H1 (cell line): ENCODE results near the gene EIF4E2. TPM values are rescaled to one million over a fixed set of nuclear protein-coding genes. Genes with fewer than 3 reads are reported as not detected.

Experiments
- CTCF ChIA-PET: fragments of 300-600 bp; sonication (Branson Sonifier 250); formaldehyde crosslinking; loops from one replicate; lab custom pipeline; 2021; ENCODE audit not compliant: partially characterized antibody; lab: Charles Lee
- POLR2A ChIA-PET: fragments of 300-600 bp; sonication (Branson Sonifier 250); formaldehyde crosslinking; loops from one replicate; lab custom pipeline; 2021; ENCODE audit warnings: inconsistent platforms; ENCODE audit not compliant: partially characterized antibody; lab: Charles Lee
- DNase-seq, 2 experiments: peaks; one replicate each; pipeline versions ENCODE4 v3.0.0 to v3.0.0-alpha.2; 2010 to 2022; ENCODE audit warnings: low spot score in 2 of 2, low read depth in 1 of 2, mixed read lengths in 1 of 2
- FAIRE-seq: peaks from 2 replicates; lab custom pipeline; 2011; peaks lifted over from hg19 to GRCh38; lab: Jason Lieb, UNC
- H2AFZ ChIP-seq: 2 replicates; pipeline ENCODE4 v1.8.1; 2012; ENCODE audit warnings: low read length, inconsistent platforms
- H2AK5ac ChIP-seq: 2 replicates; pipeline ENCODE4 v1.6.1; 2013; ENCODE audit warnings: low read depth, low read length
- H2BK120ac ChIP-seq: replicated peaks from 2 replicates; pipeline ENCODE3; 2013; ENCODE audit warnings: low read depth, low read length, inconsistent platforms
- H2BK12ac ChIP-seq: 2 replicates; pipeline ENCODE4 v1.6.1; 2013; ENCODE audit warnings: low read depth, low read length
- H2BK15ac ChIP-seq: 2 replicates; pipeline ENCODE4 v1.6.1; 2013; ENCODE audit warnings: low read length
- H2BK20ac ChIP-seq: 2 replicates; pipeline ENCODE4 v1.6.1; 2013; ENCODE audit warnings: low read length
- H2BK5ac ChIP-seq: 2 replicates; pipeline ENCODE4 v1.6.1; 2013; ENCODE audit warnings: low read depth, low read length
- H3K14ac ChIP-seq: 2 replicates; pipeline ENCODE4 v1.6.1; 2013; ENCODE audit warnings: inconsistent platforms; ENCODE audit not compliant: insufficient read length
- H3K18ac ChIP-seq: 2 replicates; pipeline ENCODE4 v1.6.1; 2013; ENCODE audit warnings: low read length; ENCODE audit errors: extremely low read depth
- H3K23ac ChIP-seq: 2 replicates; pipeline ENCODE4 v1.6.1; 2013; ENCODE audit warnings: inconsistent platforms; ENCODE audit not compliant: insufficient read length
- H3K23me2 ChIP-seq: 2 replicates; pipeline ENCODE4 v1.6.1; 2013; ENCODE audit warnings: low read depth, low read length
- H3K27ac ChIP-seq: 2 replicates; pipeline ENCODE4 v1.6.1; 2011; ENCODE audit warnings: low read depth, low read length, inconsistent platforms
- H3K27me3 ChIP-seq, 4 experiments: replicated peaks in 1 of 4; 1 replicate in 1 of 4; 2 replicates in 3 of 4; pipeline versions ENCODE4 v1.6.1 to v1.8.1; 2011 to 2013; ENCODE audit warnings: low read length in 3 of 4, mild to moderate bottlenecking in 3 of 4, inconsistent platforms in 2 of 4, mixed read lengths in 2 of 4, moderate library complexity in 1 of 4; ENCODE audit not compliant: control insufficient read depth in 3 of 4, insufficient read depth in 3 of 4; ENCODE audit errors: extremely low read depth in 1 of 4
- H3K36me3 ChIP-seq, 4 experiments: 2 replicates each; pipeline versions ENCODE4 v1.6.1 to v1.8.1; 2011 to 2013; ENCODE audit warnings: mild to moderate bottlenecking in 4 of 4, low read length in 3 of 4, moderate library complexity in 2 of 4, control low read depth in 1 of 4, inconsistent platforms in 1 of 4; ENCODE audit not compliant: insufficient read depth in 4 of 4, control insufficient read depth in 2 of 4
- H3K4ac ChIP-seq: replicated peaks from 2 replicates; pipeline ENCODE3; 2013; ENCODE audit warnings: low read length, low read depth, mixed read lengths, inconsistent platforms; ENCODE audit not compliant: insufficient read length
- H3K4me1 ChIP-seq, 4 experiments: replicated peaks in 1 of 4; 1 replicate in 1 of 4; 2 replicates in 3 of 4; pipeline versions ENCODE4 v1.6.1 to v1.8.1; 2011 to 2013; ENCODE audit warnings: low read length in 3 of 4, inconsistent platforms in 2 of 4, mixed read lengths in 1 of 4; ENCODE audit not compliant: insufficient read depth in 4 of 4, control insufficient read depth in 3 of 4
- H3K4me2 ChIP-seq, 2 experiments: 2 replicates each; pipeline versions ENCODE4 v1.6.1 to v1.8.1; 2011 to 2013; ENCODE audit warnings: low read depth in 2 of 2, low read length in 2 of 2, control low read depth in 1 of 2, inconsistent platforms in 1 of 2, mild to moderate bottlenecking in 1 of 2; ENCODE audit not compliant: insufficient read depth in 1 of 2
- H3K4me3 ChIP-seq, 4 experiments: fragments of 200-600, 300-600 bp in 1 of 4; sonication (generic), shearing (Covaris generic), sonication (Bioruptor Twin) in 1 of 4; 2 replicates each; pipeline versions ENCODE4 v1.5.1 to v1.8.1; 2011 to 2016; ENCODE audit warnings: low read length in 4 of 4, low read depth in 3 of 4, control low read depth in 2 of 4, inconsistent platforms in 2 of 4, mild to moderate bottlenecking in 2 of 4, mixed read lengths in 1 of 4, moderate library complexity in 1 of 4; ENCODE audit not compliant: insufficient read depth in 2 of 4; ENCODE audit errors: extremely low read depth in 1 of 4
- H3K56ac ChIP-seq: replicated peaks from 2 replicates; pipeline ENCODE3; 2013; ENCODE audit warnings: low read depth, mild to moderate bottlenecking, mixed read lengths, low read length, inconsistent platforms; ENCODE audit not compliant: insufficient read length
- H3K79me1 ChIP-seq: 2 replicates; pipeline ENCODE4 v1.6.1; 2013; ENCODE audit warnings: low read depth, low read length, control low read depth
- H3K79me2 ChIP-seq, 2 experiments: 2 replicates each; pipeline versions ENCODE4 v1.6.1 to v1.8.1; 2012 to 2013; ENCODE audit warnings: low read length in 2 of 2, mild to moderate bottlenecking in 2 of 2, inconsistent platforms in 1 of 2; ENCODE audit not compliant: insufficient read depth in 2 of 2, control insufficient read depth in 1 of 2
- H3K9ac ChIP-seq, 4 experiments: replicated peaks in 1 of 4; 1 replicate in 1 of 4; 2 replicates in 3 of 4; pipeline versions ENCODE4 v1.6.1 to v1.8.1; 2011 to 2013; ENCODE audit warnings: low read depth in 3 of 4, low read length in 3 of 4, control low read depth in 2 of 4, mild to moderate bottlenecking in 2 of 4, moderate library complexity in 2 of 4, inconsistent platforms in 1 of 4; ENCODE audit errors: extremely low read depth in 1 of 4
- H3K9me3 ChIP-seq, 2 experiments: 2 replicates each; pipeline versions ENCODE4 v1.6.1 to v1.8.1; 2012 to 2013; ENCODE audit warnings: mild to moderate bottlenecking in 2 of 2, moderate library complexity in 2 of 2, control low read depth in 1 of 2, inconsistent platforms in 1 of 2, low read depth in 1 of 2, low read length in 1 of 2, mixed read lengths in 1 of 2; ENCODE audit not compliant: insufficient read depth in 2 of 2
- H4K20me1 ChIP-seq, 2 experiments: replicated peaks in 1 of 2; 2 replicates each; pipeline versions ENCODE3 to v1.8.1; 2011 to 2013; ENCODE audit warnings: inconsistent platforms in 2 of 2, low read length in 2 of 2, mild to moderate bottlenecking in 1 of 2; ENCODE audit not compliant: insufficient read depth in 2 of 2, control insufficient read depth in 1 of 2
- H4K5ac ChIP-seq: 2 replicates; pipeline ENCODE4 v1.6.1; 2013; ENCODE audit warnings: low read length, low read depth, mixed read lengths, inconsistent platforms; ENCODE audit not compliant: insufficient read length
- H4K8ac ChIP-seq: 2 replicates; pipeline ENCODE4 v1.8.0; 2013; ENCODE audit warnings: mild to moderate bottlenecking, moderate library complexity, low read length, inconsistent platforms; ENCODE audit not compliant: insufficient read depth; ENCODE audit errors: extremely low read depth
- H4K91ac ChIP-seq: replicated peaks from 2 replicates; pipeline ENCODE3; 2013; ENCODE audit warnings: low read length, mixed read lengths, inconsistent platforms; ENCODE audit not compliant: insufficient read length
- ATF2 ChIP-seq: IDR thresholded peaks from 2 replicates; pipeline ENCODE4 v1.6.1; 2012; ENCODE audit warnings: low read length, inconsistent platforms
- ATF3 ChIP-seq: IDR thresholded peaks from 2 replicates; pipeline ENCODE4 v1.6.1; 2011; ENCODE audit warnings: low read depth, mild to moderate bottlenecking, low read length; ENCODE audit not compliant: insufficient read depth
- CBX5 ChIP-seq: fragments of 300-800, 300-1000 bp; sonication (generic); IDR thresholded peaks from 2 replicates; pipeline ENCODE4 v1.7.1; 2016; ENCODE audit warnings: antibody characterized with exemption, low read length, low read depth
- CHD1 ChIP-seq: IDR thresholded peaks from 2 replicates; pipeline ENCODE4 v1.6.1; 2012; ENCODE audit warnings: low read depth, low read length, improper control_type of control experiment
- CREB1 ChIP-seq: IDR thresholded peaks from 2 replicates; pipeline ENCODE4 v1.6.1; 2012; ENCODE audit warnings: inconsistent platforms
- E2F6 ChIP-seq: IDR thresholded peaks from 2 replicates; pipeline ENCODE4 v1.6.1; 2012; ENCODE audit warnings: inconsistent platforms
- SP4 ChIP-seq: IDR thresholded peaks from 2 replicates; pipeline ENCODE4 v1.6.1; 2012; ENCODE audit warnings: low read length, inconsistent platforms
- SRF ChIP-seq: IDR thresholded peaks from 2 replicates; pipeline ENCODE4 v1.6.1; 2011; ENCODE audit warnings: mild to moderate bottlenecking, low read depth, low read length, moderate library complexity
- SUZ12 ChIP-seq: fragments of 200-600 bp; sonication (generic); IDR thresholded peaks from 2 replicates; pipeline ENCODE4 v1.6.1; 2012; ENCODE audit warnings: mild to moderate bottlenecking, inconsistent platforms, low read length, moderate library complexity, mixed read lengths
- YY1 ChIP-seq: IDR thresholded peaks from 2 replicates; pipeline ENCODE4 v1.6.1; 2011; ENCODE audit warnings: low read depth, mild to moderate bottlenecking, low read length
- WGBS, 2 experiments: shearing (Covaris generic) in 1 of 2; methylation state at CpG; one replicate each; pipeline versions ENCODE4 v1.1.6 to v1.1.7; 2013 to 2015; ENCODE audit warnings: low lambda C conversion rate in 2 of 2, mixed read lengths in 2 of 2, inconsistent platforms in 1 of 2, low coverage in 1 of 2, missing lambda C conversion rate in 1 of 2; ENCODE audit not compliant: insufficient replicate concordance in 2 of 2, insufficient coverage in 1 of 2, insufficient read length in 1 of 2; ENCODE audit errors: extremely low coverage in 1 of 2, missing lambda C conversion rate in 1 of 2; 5-methylcytosine and 5-hydroxymethylcytosine counted together
- polyA plus RNA-seq, 7 experiments: library from polyadenylated mRNA; depleted of rRNA in 3 of 7; stranded (reverse) in 5 of 7; unstranded in 2 of 7; fragments of >200 nt in 5 of 7; fragments of 200-250 nt in 2 of 7; gene quantifications; 1 replicate in 5 of 7; 2 replicates in 1 of 7; 4 replicates in 1 of 7; pipeline versions ENCODE4 v1.2.1 to v1.2.3, GENCODE V29; 2011 to 2013; ENCODE audit warnings: missing spikeins in 2 of 7, mixed read lengths in 2 of 7
- total RNA-seq: library from RNA; stranded (reverse); fragmentation: NEBNext Ultra II Directional; extraction: Animal tissue kit (Norgen Biotek cat#: 25700); gene quantifications from 2 replicates; pipeline ENCODE4 v1.2.1, GENCODE V29; 2021

EIF4E2 gene
- total and polyA plus RNA-seq, 2 of the 8 experiments (the other 6 are each of a cell fraction or from before 2014, with no cell fraction given) = 39.4 to 114 TPM

GRCh38 chr2:232528746-232529460 is 21.6 kb upstream of the EIF4E2 start:
- Histone ChIP-seq H4K20me1 (peaks cover 0 to 2% of the 10 kb centered on the region in 2 experiments), H4K8ac (no peak overlapping the region), H2BK5ac (no peak overlapping the region), H3K4ac (no peak overlapping the region), H2AFZ (no peak overlapping the region), H4K91ac (no peak overlapping the region), H3K4me3 (no peak overlapping the region), H2BK20ac (no peak overlapping the region), H2BK120ac (no peak overlapping the region), H2AK5ac (no peak overlapping the region; the same call in 1 of the 2 replicates), H3K9ac (no peak overlapping the region), H3K9me3 (no peaks in the 10 kb centered on the region), H3K4me2 (no peak overlapping the region), H3K23ac (no peak overlapping the region), H3K18ac (no peak overlapping the region), H3K27ac (no peak overlapping the region), H3K27me3 (peaks cover under 1 to 16% (median 7%) of the 10 kb centered on the region in 4 experiments), H2BK15ac (no peak overlapping the region), H2BK12ac (no peak overlapping the region), H4K5ac (no peak overlapping the region), H3K14ac (no peak overlapping the region), H3K56ac (no peak overlapping the region), H3K36me3 (no peaks in the 10 kb centered on the region), H3K23me2 (peaks cover 3% of the 10 kb centered on the region; the same call in 1 of the 2 replicates), H3K79me2 (no peaks in the 10 kb centered on the region), H3K79me1 (no peaks in the 10 kb centered on the region), H3K4me1 (peaks cover 0 to 10% (median 5%) of the 10 kb centered on the region in 4 experiments; a peak in 6 of 7 replicates)
- ChIA-PET POLR2A (interaction anchor here (0.9 to 1.8 kb wide), 2 partner anchors 9 to 10 kb away, joined by 3 to 4 read pairs; partner anchors contain the start of gene PRSS56), CTCF (interaction anchor here (1.4 to 1.6 kb wide), 2 partner anchors 10 to 38 kb away, joined by 4 to 5 read pairs; no protein-coding TSS in a partner anchor)
- DNase-seq = no peak
- no peak for FAIRE-seq
- WGBS, 2 experiments = 89% methylated on average over 11 of the region's 11 CpGs; no CpG with 5 or more reads in 1 of the 2 experiments
- no peak for TF ChIP-seq E2F6
- no peak for TF ChIP-seq SRF
- no peak for TF ChIP-seq SP4
- TF ChIP-seq YY1 = no peak
- TF ChIP-seq CBX5 = no peak
- no peak for TF ChIP-seq ATF2
- no peak for TF ChIP-seq SUZ12
- no peak for TF ChIP-seq ATF3
- TF ChIP-seq CHD1 = no peak
- TF ChIP-seq CREB1 = no peak
